ENCODE measurements around the gene HMGN1.

GRCh38 chr21:39344848-39345247, 4.0 kb downstream of the HMGN1 start:
- TF ChIP-seq CTCF (IDR thresholded peaks at IDR 0.05) (no peak), EP300 (IDR thresholded peaks at IDR 0.05) (no peak)

Data from ovary (tissue), 3 donors.